T-cell (primary cell): ENCODE results near the gene TMEM54. TPM values are rescaled to one million over a fixed set of nuclear protein-coding genes. Genes with fewer than 3 reads are reported as not detected.

Experiments
- ATAC-seq, 4 experiments: fragments of 200-7000 bp in 3 of 4; fragments of 150-1000 bp in 1 of 4; cut with Tn5 transposase; replicated peaks in 1 of 4; 1 replicate in 3 of 4; 2 replicates in 1 of 4; pipeline ENCODE4 v1.10.0; 2021; ENCODE audit warnings: moderate library complexity in 3 of 4, mild to moderate bottlenecking in 2 of 4, moderate number of reproducible peaks in 1 of 4
- CTCF ChIA-PET, 2 donors: fragments of 300-600 bp; sonication (Branson Sonifier 250); formaldehyde crosslinking; loops; one replicate each; lab custom pipeline; 2022; ENCODE audit warnings: antibody characterized with exemption in 2 of 2; lab: Charles Lee
- POLR2A ChIA-PET, 2 donors: fragments of 300-600 bp; sonication (Branson Sonifier 250); formaldehyde crosslinking; loops; one replicate each; lab custom pipeline; 2022; ENCODE audit warnings: antibody characterized with exemption in 2 of 2; lab: Charles Lee
- DNase-seq, 35 experiments: peaks; one replicate each; pipeline versions ENCODE4 v3.0.0 to v3.0.0-alpha.2; 2013 to 2023
- H3K27ac ChIP-seq: one replicate; pipeline ENCODE4 v1.5.1; 2013; ENCODE audit warnings: low read length
- H3K27me3 ChIP-seq, 2 experiments: replicated peaks in 1 of 2; 1 replicate in 1 of 2; 2 replicates in 1 of 2; pipeline versions ENCODE4 v1.6.1 to v1.7.0; 2013; ENCODE audit warnings: low read length in 1 of 2, mixed read lengths in 1 of 2; ENCODE audit not compliant: control insufficient read depth in 2 of 2, insufficient read depth in 2 of 2; ENCODE audit errors: extremely low read depth in 1 of 2
- H3K36me3 ChIP-seq, 2 donors: 1 replicate in 1 of 2; 2 replicates in 1 of 2; pipeline versions ENCODE4 v1.6.1 to v1.7.0; 2013; ENCODE audit warnings: low read length in 1 of 2; ENCODE audit not compliant: control insufficient read depth in 2 of 2, insufficient read depth in 1 of 2; ENCODE audit errors: extremely low read depth in 1 of 2
- H3K4me1 ChIP-seq, 2 experiments: 1 replicate in 1 of 2; 2 replicates in 1 of 2; pipeline versions ENCODE4 v1.6.1 to v1.7.0; 2013; ENCODE audit warnings: low read length in 2 of 2, mixed read lengths in 1 of 2; ENCODE audit not compliant: insufficient read depth in 2 of 2, control insufficient read depth in 1 of 2; ENCODE audit errors: extremely low read depth in 1 of 2
- H3K4me3 ChIP-seq, 2 donors: 1 replicate in 1 of 2; 2 replicates in 1 of 2; pipeline versions ENCODE4 v1.5.1 to v1.7.0; 2013; ENCODE audit warnings: mild to moderate bottlenecking in 2 of 2, low read length in 1 of 2, moderate library complexity in 1 of 2; ENCODE audit not compliant: control insufficient read depth in 1 of 2; ENCODE audit errors: extremely low read depth in 1 of 2
- H3K9me3 ChIP-seq: 2 replicates; pipeline ENCODE4 v1.7.0; 2013
- H3K27ac Mint-ChIP-seq, 2 donors: one replicate each; pipeline ENCODE4 v1.8.0; 2020 to 2021; ENCODE audit warnings: mild to moderate bottlenecking in 2 of 2, mixed read lengths in 2 of 2
- H3K27me3 Mint-ChIP-seq, 2 donors: one replicate each; pipeline ENCODE4 v1.8.0; 2021 to 2022; ENCODE audit warnings: mixed read lengths in 2 of 2
- H3K36me3 Mint-ChIP-seq: one replicate; pipeline ENCODE4 v1.8.0; 2021; ENCODE audit warnings: mixed read lengths
- H3K4me1 Mint-ChIP-seq, 3 donors: one replicate each; pipeline ENCODE4 v1.8.0; 2020 to 2022; ENCODE audit warnings: mixed read lengths in 3 of 3, mild to moderate bottlenecking in 1 of 3
- H3K4me3 Mint-ChIP-seq, 3 donors: one replicate each; pipeline ENCODE4 v1.8.0; 2020 to 2022; ENCODE audit warnings: mild to moderate bottlenecking in 3 of 3, mixed read lengths in 3 of 3, moderate library complexity in 3 of 3
- H3K9me3 Mint-ChIP-seq, 3 donors: one replicate each; pipeline ENCODE4 v1.8.0; 2020 to 2022; ENCODE audit warnings: mixed read lengths in 3 of 3
- WGBS: methylation state at CpG from one replicate; pipeline ENCODE4 v1.1.5; 2013; ENCODE audit warnings: missing lambda C conversion rate; ENCODE audit not compliant: insufficient coverage; 5-methylcytosine and 5-hydroxymethylcytosine counted together
- total RNA-seq, 35 experiments: library from RNA in 6 of 35; stranded (reverse) in 6 of 35; fragments of 120-200 nt in 1 of 35; gene quantifications; one replicate each; pipeline versions ENCODE4 v1.2.1 to v1.2.4 and lab custom pipeline; 2013 to 2026

Gene TMEM54
- total RNA-seq, 5 donors from 2014 or later (not counting 1 experiment from before 2014, with no cell fraction given) = 0.35 to 0.64 TPM; not detected in 3

- DNase-seq (peak in 19 of 35 experiments; percentile 8 to 52 (median 25)), ATAC-seq (peak in 3 of 4 experiments; percentile 53 to 86 (median 64))
- no peaks in the 10 kb centered on the region for H3K9me3 Mint-ChIP-seq
- H3K27ac ChIP-seq = no peak within 1 kb of the TSS
- peaks cover 8 to 84% of the 10 kb centered on the region in 2 experiments for H3K27me3 ChIP-seq
- H3K4me1 ChIP-seq = peaks cover 0 to 9% of the 10 kb centered on the region in 2 experiments
- ChIA-PET CTCF (interaction anchor here in 1 of 2 donors (0.6 kb wide), 1 partner anchor 78 kb away, joined by 4 read pairs; no protein-coding TSS in a partner anchor), POLR2A (no interaction called here)
- no peaks in the 10 kb centered on the region for H3K36me3 Mint-ChIP-seq
- WGBS = 4% methylated on average over 53 of the region's 79 CpGs
- no peaks in the 10 kb centered on the region for H3K9me3 ChIP-seq
- no peaks in the 10 kb centered on the region for H3K36me3 ChIP-seq
- peak within 1 kb of the TSS in 1 of 3 donors; percentile 65 for H3K4me3 Mint-ChIP-seq
- peaks cover 1 to 10% (median 7%) of the 10 kb centered on the region in 3 donors for H3K4me1 Mint-ChIP-seq
- H3K27ac Mint-ChIP-seq = no peak within 1 kb of the TSS
- peaks cover 70 to 71% of the 10 kb centered on the region in 2 donors for H3K27me3 Mint-ChIP-seq
- no peak within 1 kb of the TSS for H3K4me3 ChIP-seq
Measured at GRCh38 chr1:32886004-32886827, 15.0 kb downstream of the TMEM54 start, which contains the start of gene HPCA. Gene HPCA, plus strand, starts transcription at chr1:32886491. Its CDS starts 2,408 bp downstream, at chr1:32888899.

- H3K36me3 ChIP-seq = no peaks in the 10 kb centered on the region
- ChIA-PET POLR2A (no interaction called here), CTCF (no interaction called here)
- ATAC-seq = no peak
- peaks cover 1 to 10% (median 7%) of the 10 kb centered on the region in 3 donors for H3K4me1 Mint-ChIP-seq
- no peak overlapping the region for H3K27ac ChIP-seq
- DNase-seq = no peak
- H3K4me1 ChIP-seq = peaks cover 0 to 9% of the 10 kb centered on the region in 2 experiments
- H3K27ac Mint-ChIP-seq = no peak overlapping the region
- H3K4me3 Mint-ChIP-seq = peak overlapping the region in 1 of 3 donors; percentile 65
- H3K36me3 Mint-ChIP-seq = no peaks in the 10 kb centered on the region
- H3K9me3 Mint-ChIP-seq = no peaks in the 10 kb centered on the region
- H3K4me3 ChIP-seq = no peak overlapping the region
- H3K9me3 ChIP-seq = no peaks in the 10 kb centered on the region
- peaks cover 8 to 78% of the 10 kb centered on the region in 2 experiments for H3K27me3 ChIP-seq
- peaks cover 70 to 71% of the 10 kb centered on the region in 2 donors for H3K27me3 Mint-ChIP-seq
- 29% methylated on average over 8 of the region's 8 CpGs for WGBS
Measured at GRCh38 chr1:32885676-32886003, 15.5 kb downstream of the TMEM54 start.

- Histone ChIP-seq H3K27me3 (peaks cover 8 to 72% of the 10 kb centered on the region in 2 experiments), H3K4me1 (peaks cover 0 to 9% of the 10 kb centered on the region in 2 experiments), H3K9me3 (no peaks in the 10 kb centered on the region), H3K4me3 (no peak overlapping the region), H3K36me3 (no peaks in the 10 kb centered on the region), H3K27ac (no peak overlapping the region)
- ChIA-PET POLR2A (no interaction called here), CTCF (no interaction called here)
- no peak for ATAC-seq
- H3K4me1 Mint-ChIP-seq = peaks cover 1 to 10% (median 7%) of the 10 kb centered on the region in 3 donors
- H3K36me3 Mint-ChIP-seq = no peaks in the 10 kb centered on the region
- H3K27me3 Mint-ChIP-seq = peaks cover 61 to 62% of the 10 kb centered on the region in 2 donors
- WGBS = 46% methylated on average over 11 of the region's 12 CpGs
- H3K27ac Mint-ChIP-seq = no peak overlapping the region
- H3K9me3 Mint-ChIP-seq = no peaks in the 10 kb centered on the region
- H3K4me3 Mint-ChIP-seq = no peak overlapping the region
- no peak for DNase-seq
Measured at GRCh38 chr1:32884726-32885125, 16.5 kb downstream of the TMEM54 start.

DNA sequence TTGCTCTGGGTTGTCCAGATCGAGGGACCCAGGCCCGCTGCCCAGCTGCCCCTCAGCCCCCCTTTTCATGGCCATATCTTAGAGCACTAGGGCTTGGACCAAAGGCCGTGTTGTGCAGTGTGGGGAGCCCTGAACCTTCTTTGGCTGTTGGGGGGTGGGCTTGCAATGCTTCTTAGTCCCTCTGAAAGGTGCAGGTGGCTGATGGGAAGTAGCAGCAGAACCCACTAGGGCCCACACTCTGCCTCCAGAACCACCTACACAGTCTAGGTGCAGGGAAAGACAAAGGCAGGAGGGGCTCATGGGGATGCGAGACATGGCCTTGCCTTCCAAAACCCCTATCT, 17.2 kb downstream of the TMEM54 start:
- Histone ChIP-seq H3K27ac (no peak overlapping the region), H3K9me3 (no peaks in the 10 kb centered on the region), H3K27me3 (peaks cover 8 to 70% of the 10 kb centered on the region in 2 experiments), H3K36me3 (no peaks in the 10 kb centered on the region), H3K4me1 (peaks cover 0 to 9% of the 10 kb centered on the region in 2 experiments), H3K4me3 (no peak overlapping the region)
- 20% methylated on average over 1 of the region's 4 CpGs for WGBS
- Mint-ChIP-seq H3K36me3 (no peaks in the 10 kb centered on the region), H3K9me3 (no peaks in the 10 kb centered on the region), H3K27ac (no peak overlapping the region), H3K27me3 (peaks cover 55 to 56% of the 10 kb centered on the region in 2 donors), H3K4me3 (no peak overlapping the region), H3K4me1 (peaks cover 1 to 10% (median 7%) of the 10 kb centered on the region in 3 donors)
- DNase-seq = no peak
- no peak for ATAC-seq
- ChIA-PET CTCF (no interaction called here), POLR2A (no interaction called here)

DNA sequence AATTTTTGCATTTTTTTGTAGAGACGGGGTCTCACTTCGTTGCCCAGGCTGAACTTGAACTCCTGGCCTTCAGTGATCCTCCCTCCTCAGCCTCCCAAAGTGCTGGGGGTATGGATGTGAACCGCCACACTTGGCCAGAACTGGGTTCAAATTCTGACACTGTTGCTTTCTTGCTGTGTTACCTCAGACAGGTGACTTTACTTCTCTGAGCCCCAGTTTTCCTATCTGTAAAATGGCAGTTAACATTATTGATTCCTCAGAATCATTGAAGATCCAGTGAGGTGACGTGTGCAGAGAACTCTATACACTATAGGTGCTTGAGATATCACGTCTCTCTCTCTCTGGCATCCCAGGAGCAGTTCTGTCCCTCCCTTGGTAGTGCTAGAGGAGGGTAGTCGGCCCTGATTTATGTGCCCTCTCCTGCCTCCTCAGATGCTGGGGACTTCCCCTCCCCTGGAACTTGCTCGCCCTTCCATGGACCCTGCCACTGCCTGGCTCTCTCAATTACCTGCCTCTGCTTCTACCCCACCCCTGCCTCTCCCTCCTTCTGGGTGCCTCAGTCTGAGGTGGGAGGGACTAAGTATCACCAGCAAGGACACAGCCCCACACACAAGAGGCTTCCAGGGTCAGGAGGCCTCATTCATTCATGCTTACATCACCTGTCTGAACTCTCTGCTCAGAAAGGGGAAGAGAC, 17.7 kb downstream of the TMEM54 start:
- ATAC-seq (no peak), DNase-seq (no peak)
- Histone ChIP-seq H3K4me3 (no peak overlapping the region), H3K27me3 (peaks cover 8 to 70% of the 10 kb centered on the region in 2 experiments), H3K9me3 (no peaks in the 10 kb centered on the region), H3K4me1 (peaks cover 0 to 9% of the 10 kb centered on the region in 2 experiments), H3K27ac (no peak overlapping the region), H3K36me3 (no peaks in the 10 kb centered on the region)
- Mint-ChIP-seq H3K4me1 (peaks cover 1 to 10% (median 7%) of the 10 kb centered on the region in 3 donors), H3K27me3 (peaks cover 50 to 51% of the 10 kb centered on the region in 2 donors), H3K27ac (no peak overlapping the region), H3K9me3 (no peaks in the 10 kb centered on the region), H3K4me3 (no peak overlapping the region), H3K36me3 (no peaks in the 10 kb centered on the region)
- CTCF ChIA-PET = interaction anchor here in 1 of 2 donors (0.6 kb wide), 1 partner anchor 928 kb away, joined by 3 read pairs; no protein-coding TSS in a partner anchor
- 100% methylated on average over 1 of the region's 7 CpGs for WGBS
- POLR2A ChIA-PET = no interaction called here
